ENCODE results near the gene HNF1B.
A peak's percentile ranks its signal among the peaks of the same experiment; 100 is the strongest.

The HNF1B gene

GRCh38 chr17:37662353-37662752 lies 82.5 kb downstream of the HNF1B start:
- no peak for DNase-seq

DNA sequence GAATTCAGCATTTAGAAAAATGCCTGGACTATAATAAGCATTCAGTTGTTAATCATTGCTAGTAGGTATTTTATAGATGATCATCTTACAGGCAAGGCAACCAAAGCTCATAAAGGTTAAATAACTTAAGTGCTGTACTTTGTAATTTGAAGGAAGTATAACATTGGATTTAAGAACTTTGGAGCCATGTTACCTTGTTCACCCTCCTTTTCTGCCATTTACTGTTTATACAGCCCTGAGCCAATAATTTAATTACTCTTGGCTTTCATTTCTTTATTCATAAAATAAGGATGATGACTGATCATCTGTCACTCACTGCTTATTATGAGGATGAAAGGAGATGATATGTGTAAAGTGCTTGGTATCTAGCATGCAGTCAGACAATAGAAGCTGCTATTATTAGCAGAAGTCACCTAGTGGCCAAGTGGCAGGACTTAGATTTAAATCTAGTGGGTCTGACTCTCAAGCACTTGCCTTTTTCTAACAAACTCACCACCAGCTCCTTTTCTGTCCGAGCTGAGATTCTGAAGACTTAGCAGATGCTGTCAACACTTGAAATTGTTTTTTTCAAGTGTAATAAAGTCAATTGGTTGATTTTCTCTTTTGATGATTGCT lies 83.4 kb downstream of the HNF1B start:
- peak; percentile 39 for DNase-seq

- DNase-seq, result no peak
Measured at GRCh38 chr17:37659925-37660324, 84.9 kb downstream of the HNF1B start.

GRCh38 chr17:37657202-37657601 lies 87.7 kb downstream of the HNF1B start:
- DNase-seq, result no peak

- DNase-seq, result no peak
Measured at GRCh38 chr17:37651849-37652248, 93.0 kb downstream of the HNF1B start.

GRCh38 chr17:37650419-37651003 lies 94.3 kb downstream of the HNF1B start:
- DNase-seq, result peak; percentile 53

DNA sequence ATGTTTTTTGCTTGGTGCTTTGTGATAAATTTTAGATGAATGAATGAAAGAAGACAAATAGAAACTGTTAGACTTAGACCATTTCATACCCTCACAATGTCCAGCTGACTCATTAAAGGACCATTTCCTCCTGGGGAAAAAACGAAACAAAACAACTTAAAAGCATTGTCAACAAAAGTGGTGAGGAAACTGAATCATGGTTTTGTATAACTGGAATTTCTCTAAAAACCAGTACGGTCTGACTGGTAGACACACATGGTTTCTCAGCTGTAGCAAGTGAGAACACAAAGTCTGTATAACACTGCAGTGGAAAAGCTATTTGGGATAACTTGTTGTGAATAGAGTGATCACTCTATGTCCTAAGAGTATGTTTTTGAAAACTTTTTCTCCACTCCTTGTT lies 96.3 kb downstream of the HNF1B start:
- DNase-seq, result no peak

DNA sequence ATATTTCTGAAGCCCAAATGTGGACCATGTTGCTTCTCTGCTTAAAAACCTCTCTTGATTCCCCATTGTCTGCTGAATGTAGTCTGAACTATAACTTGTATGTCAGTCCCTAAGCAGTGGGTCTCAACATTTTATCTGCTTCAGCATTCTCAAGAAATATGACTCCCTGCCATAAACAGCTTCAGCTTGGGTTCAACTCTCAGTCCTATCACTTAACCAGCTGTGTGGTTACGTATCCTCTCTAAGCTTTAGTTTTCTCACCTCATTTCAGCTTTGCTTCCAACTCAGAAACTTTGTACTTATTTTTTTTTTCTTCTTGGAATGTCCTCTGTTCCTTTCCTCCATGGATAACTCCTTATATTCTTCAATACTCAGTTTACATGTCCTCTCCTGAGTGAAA lies 97.0 kb downstream of the HNF1B start:
- no peak for DNase-seq

- DNase-seq, result peak; percentile 44
Measured at GRCh38 chr17:37643869-37644268, 101.0 kb downstream of the HNF1B start.

- peak; percentile 96 for DNase-seq
Measured at GRCh38 chr17:37643118-37643766, 101.6 kb downstream of the HNF1B start, which contains the start of gene DDX52. Gene DDX52 (minus strand): TSS chr17:37643446. CDS start chr17:37643420, 26 bp downstream.

DNA sequence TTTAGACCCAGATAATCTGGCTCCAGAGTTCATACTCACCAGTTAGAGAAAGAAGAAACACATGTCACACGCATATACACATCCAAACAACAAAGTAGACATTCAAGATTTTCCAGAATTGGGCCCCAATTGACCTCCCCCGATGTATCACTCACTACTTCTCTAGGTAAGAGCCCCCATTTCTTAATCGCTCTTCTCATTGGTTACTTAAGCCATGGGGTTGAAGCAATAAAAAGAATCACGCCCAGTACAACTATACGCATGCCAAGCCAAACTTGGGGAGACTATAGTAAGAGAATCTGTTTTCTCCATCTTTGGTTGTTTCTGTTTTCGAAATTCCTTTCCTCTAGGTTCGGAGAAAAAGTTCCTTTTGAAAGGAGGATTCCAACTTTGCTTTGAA lies 102.2 kb downstream of the HNF1B start:
- DNase-seq, result peak; percentile 36

- DNase-seq, result no peak
Measured at GRCh38 chr17:37640015-37640414, 104.8 kb downstream of the HNF1B start.

- DNase-seq, result no peak
Measured at GRCh38 chr17:37637956-37638355, 106.9 kb downstream of the HNF1B start.
